Testis (tissue), 2 donors: ENCODE results near the gene SLC6A5.

Source experiments
- POLR2A ChIP-seq: fragments of 450-650 bp; IDR thresholded peaks from one replicate; pipeline ENCODE4 v1.6.1; 2017; ENCODE audit warnings: antibody characterized with exemption, mild to moderate bottlenecking, moderate library complexity
- TF ChIP-seq, protein P1 (sequence below), 3 experiments: fragments of 450-650 bp in 2 of 3; fragments of 200-600 bp in 1 of 3; sonication (generic) in 1 of 3; IDR thresholded peaks; one replicate each; pipeline ENCODE4 v1.5.1; 2016 to 2019; ENCODE audit warnings: antibody characterized with exemption in 3 of 3, mild to moderate bottlenecking in 2 of 3, moderate library complexity in 1 of 3

DNA sequence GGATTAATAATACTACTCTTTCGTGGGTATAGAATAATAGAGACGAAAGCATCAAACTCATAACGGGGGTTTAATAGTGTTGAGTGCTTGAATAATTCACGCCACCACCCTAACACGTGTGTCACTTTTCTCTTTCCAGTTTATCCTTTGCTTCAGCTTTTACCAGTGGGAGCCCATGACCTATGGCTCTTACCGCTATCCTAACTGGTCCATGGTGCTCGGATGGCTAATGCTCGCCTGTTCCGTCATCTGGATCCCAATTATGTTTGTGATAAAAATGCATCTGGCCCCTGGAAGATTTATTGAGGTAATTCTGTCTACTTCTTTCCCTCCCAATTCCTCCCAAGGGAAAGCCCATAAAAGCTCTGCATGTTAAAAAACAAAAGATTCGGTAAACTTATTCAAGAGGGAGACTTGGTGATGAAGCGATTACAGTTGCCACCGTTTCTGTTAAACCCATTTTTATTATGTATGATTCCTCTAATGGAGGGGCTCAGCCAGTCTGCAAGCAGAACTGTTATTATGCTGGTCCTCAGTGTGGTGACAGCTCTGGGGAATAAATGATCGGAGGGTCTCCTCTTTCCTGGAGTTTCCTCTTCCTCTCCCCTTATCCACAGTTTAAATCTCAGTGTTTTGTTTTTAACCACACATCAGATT is 52.9 kb downstream of the SLC6A5 start:
- TF ChIP-seq, protein P1, sequence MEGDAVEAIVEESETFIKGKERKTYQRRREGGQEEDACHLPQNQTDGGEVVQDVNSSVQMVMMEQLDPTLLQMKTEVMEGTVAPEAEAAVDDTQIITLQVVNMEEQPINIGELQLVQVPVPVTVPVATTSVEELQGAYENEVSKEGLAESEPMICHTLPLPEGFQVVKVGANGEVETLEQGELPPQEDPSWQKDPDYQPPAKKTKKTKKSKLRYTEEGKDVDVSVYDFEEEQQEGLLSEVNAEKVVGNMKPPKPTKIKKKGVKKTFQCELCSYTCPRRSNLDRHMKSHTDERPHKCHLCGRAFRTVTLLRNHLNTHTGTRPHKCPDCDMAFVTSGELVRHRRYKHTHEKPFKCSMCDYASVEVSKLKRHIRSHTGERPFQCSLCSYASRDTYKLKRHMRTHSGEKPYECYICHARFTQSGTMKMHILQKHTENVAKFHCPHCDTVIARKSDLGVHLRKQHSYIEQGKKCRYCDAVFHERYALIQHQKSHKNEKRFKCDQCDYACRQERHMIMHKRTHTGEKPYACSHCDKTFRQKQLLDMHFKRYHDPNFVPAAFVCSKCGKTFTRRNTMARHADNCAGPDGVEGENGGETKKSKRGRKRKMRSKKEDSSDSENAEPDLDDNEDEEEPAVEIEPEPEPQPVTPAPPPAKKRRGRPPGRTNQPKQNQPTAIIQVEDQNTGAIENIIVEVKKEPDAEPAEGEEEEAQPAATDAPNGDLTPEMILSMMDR (IDR thresholded peaks at IDR 0.05), result no peak
- no peak for TF ChIP-seq POLR2A
